WTC11 (cell line): Measurements from ENCODE around the gene SOSTDC1. TPM values are rescaled to one million over a fixed set of nuclear protein-coding genes. Genes with fewer than 3 reads are reported as not detected.
A peak's percentile ranks its signal among the peaks of the same experiment; 100 is the strongest.

Experiments used
- ATAC-seq: fragments of 200-7000 bp; cut with Tn5 transposase; 2 replicates; pipeline ENCODE4 v1.10.0; 2021; ENCODE audit warnings: mild to moderate bottlenecking, moderate library complexity
- CTCF ChIA-PET: fragments of 300-600 bp; sonication (Branson Sonifier 250); formaldehyde crosslinking; loops from one replicate; lab custom pipeline; 2021; ENCODE audit warnings: antibody characterized with exemption; lab: Charles Lee
- POLR2A ChIA-PET: fragments of 350-600 bp; sonication (Branson Sonifier 250); formaldehyde crosslinking; loops from one replicate; lab custom pipeline; 2021; ENCODE audit warnings: antibody characterized with exemption; lab: Charles Lee
- DNase-seq: peaks from one replicate; pipeline ENCODE4 v3.0.0; 2021; ENCODE audit warnings: low spot score
- H3K27ac Mint-ChIP-seq: 2 replicates; pipeline ENCODE4 v1.8.0; 2021; ENCODE audit warnings: mixed read lengths
- H3K27me3 Mint-ChIP-seq: 2 replicates; pipeline ENCODE4 v1.8.0; 2021; ENCODE audit warnings: low read depth, mild to moderate bottlenecking, moderate library complexity, mixed read lengths
- H3K36me3 Mint-ChIP-seq: 2 replicates; pipeline ENCODE4 v1.8.0; 2021; ENCODE audit warnings: mixed read lengths
- H3K4me1 Mint-ChIP-seq: 2 replicates; pipeline ENCODE4 v1.8.0; 2022; ENCODE audit warnings: mixed read lengths
- H3K4me3 Mint-ChIP-seq: 2 replicates; pipeline ENCODE4 v1.8.0; 2021; ENCODE audit warnings: mild to moderate bottlenecking, moderate library complexity, mixed read lengths
- H3K9me3 Mint-ChIP-seq: 2 replicates; pipeline ENCODE4 v1.8.0; 2021; ENCODE audit warnings: mixed read lengths
- EMX1 ChIP-seq: fragments of 250-450 bp; sonication (Bioruptor Pico); IDR thresholded peaks from 2 replicates; pipeline ENCODE4 v1.8.0; 2021; ENCODE audit warnings: mild to moderate bottlenecking
- FOXP1 ChIP-seq: sonication (generic); formaldehyde crosslinking; IDR thresholded peaks from 2 replicates; pipeline ENCODE4 v1.8.0; 2022; ENCODE audit warnings: missing genetic modification reagents, mild to moderate bottlenecking, moderate library complexity, borderline replicate concordance
- FOXP4 ChIP-seq: sonication (generic); formaldehyde crosslinking; IDR thresholded peaks from 2 replicates; pipeline ENCODE4 v1.8.0; 2022; ENCODE audit warnings: mild to moderate bottlenecking, missing genetic modification reagents
- GABPB1 ChIP-seq: sonication (generic); formaldehyde crosslinking; IDR thresholded peaks from 2 replicates; pipeline ENCODE4 v1.8.1; 2023; ENCODE audit warnings: mild to moderate bottlenecking, missing genetic modification reagents
- HMGXB4 ChIP-seq: sonication (generic); formaldehyde crosslinking; IDR thresholded peaks from 2 replicates; pipeline ENCODE4 v1.8.1; 2023; ENCODE audit warnings: mild to moderate bottlenecking, moderate library complexity, missing genetic modification reagents
- JUN ChIP-seq: sonication (generic); formaldehyde crosslinking; IDR thresholded peaks from 2 replicates; pipeline ENCODE4 v1.8.0; 2023; ENCODE audit warnings: mild to moderate bottlenecking, missing genetic modification reagents
- KAT7 ChIP-seq: sonication (generic); formaldehyde crosslinking; IDR thresholded peaks from 2 replicates; pipeline ENCODE4 v1.8.1; 2023; ENCODE audit warnings: missing genetic modification reagents, mild to moderate bottlenecking, borderline replicate concordance
- OVOL2 ChIP-seq: fragments of 250-450 bp; sonication (Bioruptor Pico); IDR thresholded peaks from 2 replicates; pipeline ENCODE4 v1.9.0; 2021; ENCODE audit warnings: mild to moderate bottlenecking, borderline replicate concordance
- PREB ChIP-seq: sonication (generic); formaldehyde crosslinking; IDR thresholded peaks from 2 replicates; pipeline ENCODE4 v1.8.1; 2022; ENCODE audit warnings: mild to moderate bottlenecking, missing genetic modification reagents, moderate library complexity, borderline replicate concordance
- TCF7 ChIP-seq: sonication (generic); formaldehyde crosslinking; IDR thresholded peaks from 2 replicates; pipeline ENCODE4 v1.8.0; 2022; ENCODE audit warnings: mild to moderate bottlenecking, low read depth, missing genetic modification reagents, moderate library complexity
- TP53 ChIP-seq: sonication (generic); formaldehyde crosslinking; IDR thresholded peaks from 2 replicates; pipeline ENCODE4 v1.8.1; 2023; ENCODE audit warnings: mild to moderate bottlenecking, missing genetic modification reagents
- ZBTB21 ChIP-seq: sonication (generic); formaldehyde crosslinking; IDR thresholded peaks from 2 replicates; pipeline ENCODE4 v1.8.1; 2023; ENCODE audit warnings: mild to moderate bottlenecking, missing genetic modification reagents, borderline replicate concordance
- ZNF423 ChIP-seq: fragments of 250-450 bp; sonication (Bioruptor Pico); IDR thresholded peaks from 2 replicates; pipeline ENCODE4 v2.1.2; 2022; ENCODE audit warnings: mild to moderate bottlenecking, moderate library complexity
- total RNA-seq: library from RNA; stranded (reverse); gene quantifications from 3 replicates; pipeline ENCODE4 v1.2.3, GENCODE V29; 2021
- TF ChIP-seq, protein P1 (sequence below): sonication (generic); formaldehyde crosslinking; IDR thresholded peaks from 2 replicates; pipeline ENCODE4 v1.8.0; 2022; ENCODE audit warnings: mild to moderate bottlenecking, missing genetic modification reagents
- TF ChIP-seq, protein P2 (sequence below): sonication (generic); formaldehyde crosslinking; IDR thresholded peaks from 2 replicates; pipeline ENCODE4 v1.8.0; 2022; ENCODE audit warnings: mild to moderate bottlenecking, missing genetic modification reagents
- TF ChIP-seq, protein P3 (sequence below): sonication (generic); formaldehyde crosslinking; IDR thresholded peaks from 2 replicates; pipeline ENCODE4 v1.8.0; 2022; ENCODE audit warnings: mild to moderate bottlenecking, missing genetic modification reagents
- TF ChIP-seq, protein P4 (sequence below): sonication (generic); formaldehyde crosslinking; IDR thresholded peaks from 2 replicates; pipeline ENCODE4 v1.8.1; 2023; ENCODE audit warnings: mild to moderate bottlenecking, missing genetic modification reagents, borderline replicate concordance
- TF ChIP-seq, protein P5 (sequence below): fragments of 250-450 bp; sonication (Bioruptor Pico); IDR thresholded peaks from 2 replicates; pipeline ENCODE4 v1.9.0; 2021; ENCODE audit warnings: mild to moderate bottlenecking

The SOSTDC1 gene
- total RNA-seq, 1 experiment from 2014 or later = 0.15 TPM

DNA sequence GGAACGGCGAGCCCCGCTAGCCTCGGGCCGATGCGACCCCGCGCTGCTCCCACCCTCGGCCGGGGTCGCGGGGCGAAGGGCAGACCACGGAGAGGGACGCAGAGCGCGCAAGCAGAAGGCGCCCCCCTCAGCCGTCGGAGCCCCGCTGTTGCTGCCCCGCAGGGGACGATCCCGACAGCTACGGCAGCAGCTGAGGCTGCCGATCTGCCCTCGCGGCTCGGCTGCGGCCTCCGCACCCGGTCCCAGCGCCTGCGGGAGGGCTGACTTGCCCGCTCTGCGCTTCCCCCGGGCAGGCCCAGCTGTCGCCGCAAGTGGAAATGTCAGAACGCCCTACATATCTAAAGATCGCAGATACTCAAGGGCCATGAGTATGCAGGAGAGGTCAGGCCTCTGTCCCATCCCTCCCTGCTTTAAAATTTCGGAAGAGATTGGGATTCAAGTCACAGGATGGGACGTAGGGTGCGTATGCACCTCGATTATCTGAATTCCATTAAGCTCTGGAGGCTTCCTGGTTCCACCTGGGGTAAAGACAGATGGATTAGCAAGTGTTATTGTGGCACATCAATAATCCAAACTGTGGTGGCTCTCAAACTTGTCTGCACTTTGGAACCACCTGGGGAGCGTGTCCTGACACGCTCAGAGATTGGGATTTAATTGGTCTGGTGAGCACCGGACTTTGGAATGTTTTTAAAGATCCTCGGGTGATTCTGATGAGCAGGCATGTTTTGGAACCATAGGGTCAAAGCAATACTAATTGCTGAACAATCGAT, 44.0 kb downstream of the SOSTDC1 start, which contains the start of gene CRPPA (continued):
- TF ChIP-seq TCF7 (CRISPR knock-in tag) (no peak), OVOL2 (CRISPR knock-in tag) (no peak)
- TF ChIP-seq, protein P1, sequence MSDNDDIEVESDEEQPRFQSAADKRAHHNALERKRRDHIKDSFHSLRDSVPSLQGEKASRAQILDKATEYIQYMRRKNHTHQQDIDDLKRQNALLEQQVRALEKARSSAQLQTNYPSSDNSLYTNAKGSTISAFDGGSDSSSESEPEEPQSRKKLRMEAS (CRISPR knock-in tag) = peak; percentile 54; the same call in 1 of the 2 replicates
- TF ChIP-seq, all 79 proteins: peak for 6

DNA sequence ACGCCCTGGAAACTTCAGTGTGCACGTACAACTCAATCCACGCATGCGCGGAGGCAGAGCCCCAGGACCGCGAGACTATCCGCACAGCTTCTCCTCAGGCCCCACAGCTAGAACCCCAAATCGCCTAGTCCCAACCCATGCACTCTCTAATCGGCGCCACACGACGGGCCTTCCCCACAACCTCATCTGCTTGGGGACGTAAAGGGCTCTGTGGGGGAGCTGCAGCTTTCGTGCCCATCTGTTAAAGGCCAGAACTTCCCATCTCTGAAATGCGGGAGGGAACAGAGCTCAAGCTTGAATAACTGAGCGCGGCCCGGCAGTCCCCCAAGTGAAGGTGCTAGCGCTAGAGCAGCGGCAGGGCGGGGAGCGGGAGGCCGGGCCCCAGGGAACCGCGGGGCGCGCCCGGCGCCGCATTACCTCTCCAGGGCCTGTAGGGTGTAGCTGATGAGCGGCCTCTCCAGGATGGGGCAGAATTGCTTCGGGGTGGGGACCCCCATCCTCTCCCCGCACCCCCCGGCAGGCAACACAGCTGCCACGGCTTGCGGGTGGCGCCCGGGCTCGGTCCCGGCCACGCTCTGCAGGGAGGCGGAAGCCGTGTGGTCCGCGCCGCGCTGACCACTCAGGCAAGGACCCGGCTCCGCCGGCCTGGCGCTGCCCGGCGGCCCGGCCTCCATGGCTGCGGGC, 44.7 kb downstream of the SOSTDC1 start:
- ATAC-seq = peak; percentile 89
- TF ChIP-seq EMX1 (CRISPR knock-in tag) = 0 out of 2 replicates have a peak, but pooled peaks have one; percentile 27
- TF ChIP-seq TP53 (CRISPR knock-in tag) = no peak
- 0 out of 2 replicates have a peak, but pooled peaks have one; percentile 13 for TF ChIP-seq ZNF423 (CRISPR knock-in tag)
- TF ChIP-seq GABPB1 (CRISPR knock-in tag) = 0 out of 2 replicates have a peak, but pooled peaks have one; percentile 20
- TF ChIP-seq, protein P2, sequence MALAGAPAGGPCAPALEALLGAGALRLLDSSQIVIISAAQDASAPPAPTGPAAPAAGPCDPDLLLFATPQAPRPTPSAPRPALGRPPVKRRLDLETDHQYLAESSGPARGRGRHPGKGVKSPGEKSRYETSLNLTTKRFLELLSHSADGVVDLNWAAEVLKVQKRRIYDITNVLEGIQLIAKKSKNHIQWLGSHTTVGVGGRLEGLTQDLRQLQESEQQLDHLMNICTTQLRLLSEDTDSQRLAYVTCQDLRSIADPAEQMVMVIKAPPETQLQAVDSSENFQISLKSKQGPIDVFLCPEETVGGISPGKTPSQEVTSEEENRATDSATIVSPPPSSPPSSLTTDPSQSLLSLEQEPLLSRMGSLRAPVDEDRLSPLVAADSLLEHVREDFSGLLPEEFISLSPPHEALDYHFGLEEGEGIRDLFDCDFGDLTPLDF (CRISPR knock-in tag) = no peak
- peak; percentile 78; the same call in 1 of the 2 replicates for TF ChIP-seq PREB (CRISPR knock-in tag)
- TF ChIP-seq HMGXB4 = peak; percentile 75; the same call in 1 of the 2 replicates
- TF ChIP-seq KAT7 (CRISPR knock-in tag) = 0 out of 2 replicates have a peak, but pooled peaks have one; percentile 66
- no peak for TF ChIP-seq JUN
- H3K4me3 Mint-ChIP-seq = peak overlapping the region; percentile 78
- peaks cover 27% of the 10 kb centered on the region for H3K27me3 Mint-ChIP-seq
- H3K4me1 Mint-ChIP-seq = peaks cover 16% of the 10 kb centered on the region
- no peaks in the 10 kb centered on the region for H3K9me3 Mint-ChIP-seq
- peak overlapping the region; percentile 32; the same call in 1 of the 2 replicates for H3K27ac Mint-ChIP-seq
- POLR2A ChIA-PET = interaction anchor here (0.5 to 1.3 kb wide), 6 partner anchors 44 to 303 kb away, joined by 3 to 5 read pairs (median 4); partner anchors contain the start of genes ANKMY2, BZW2 and SOSTDC1
- CTCF ChIA-PET = interaction anchor here (0.6 to 2.7 kb wide), 5 partner anchors 11 to 323 kb away, joined by 3 to 27 read pairs (median 5); no protein-coding TSS in a partner anchor
- DNase-seq = peak; percentile 76
- H3K36me3 Mint-ChIP-seq = no peaks in the 10 kb centered on the region

GRCh38 chr7:16420329-16420648, 45.2 kb downstream of the SOSTDC1 start:
- Mint-ChIP-seq H3K4me3 (peak overlapping the region; percentile 78), H3K9me3 (no peaks in the 10 kb centered on the region), H3K4me1 (peaks cover 16% of the 10 kb centered on the region), H3K36me3 (no peaks in the 10 kb centered on the region), H3K27ac (peak overlapping the region; percentile 32; the same call in 1 of the 2 replicates), H3K27me3 (peaks cover 27% of the 10 kb centered on the region)
- no peak for DNase-seq
- no peak for ATAC-seq
- POLR2A ChIA-PET = interaction anchor here (0.5 to 1.3 kb wide), 6 partner anchors 45 to 303 kb away, joined by 3 to 5 read pairs (median 4); partner anchors contain the start of genes ANKMY2, BZW2 and SOSTDC1
- CTCF ChIA-PET = interaction anchor here (0.6 to 2.7 kb wide), 5 partner anchors 11 to 323 kb away, joined by 3 to 27 read pairs (median 5); no protein-coding TSS in a partner anchor
- TF ChIP-seq, protein P3, sequence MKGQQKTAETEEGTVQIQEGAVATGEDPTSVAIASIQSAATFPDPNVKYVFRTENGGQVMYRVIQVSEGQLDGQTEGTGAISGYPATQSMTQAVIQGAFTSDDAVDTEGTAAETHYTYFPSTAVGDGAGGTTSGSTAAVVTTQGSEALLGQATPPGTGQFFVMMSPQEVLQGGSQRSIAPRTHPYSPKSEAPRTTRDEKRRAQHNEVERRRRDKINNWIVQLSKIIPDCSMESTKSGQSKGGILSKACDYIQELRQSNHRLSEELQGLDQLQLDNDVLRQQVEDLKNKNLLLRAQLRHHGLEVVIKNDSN (CRISPR knock-in tag) = no peak
- TF ChIP-seq FOXP1 (no peak), FOXP4 (CRISPR knock-in tag) (no peak), ZBTB21 (CRISPR knock-in tag) (no peak), GABPB1 (CRISPR knock-in tag) (no peak)
- TF ChIP-seq, protein P4, sequence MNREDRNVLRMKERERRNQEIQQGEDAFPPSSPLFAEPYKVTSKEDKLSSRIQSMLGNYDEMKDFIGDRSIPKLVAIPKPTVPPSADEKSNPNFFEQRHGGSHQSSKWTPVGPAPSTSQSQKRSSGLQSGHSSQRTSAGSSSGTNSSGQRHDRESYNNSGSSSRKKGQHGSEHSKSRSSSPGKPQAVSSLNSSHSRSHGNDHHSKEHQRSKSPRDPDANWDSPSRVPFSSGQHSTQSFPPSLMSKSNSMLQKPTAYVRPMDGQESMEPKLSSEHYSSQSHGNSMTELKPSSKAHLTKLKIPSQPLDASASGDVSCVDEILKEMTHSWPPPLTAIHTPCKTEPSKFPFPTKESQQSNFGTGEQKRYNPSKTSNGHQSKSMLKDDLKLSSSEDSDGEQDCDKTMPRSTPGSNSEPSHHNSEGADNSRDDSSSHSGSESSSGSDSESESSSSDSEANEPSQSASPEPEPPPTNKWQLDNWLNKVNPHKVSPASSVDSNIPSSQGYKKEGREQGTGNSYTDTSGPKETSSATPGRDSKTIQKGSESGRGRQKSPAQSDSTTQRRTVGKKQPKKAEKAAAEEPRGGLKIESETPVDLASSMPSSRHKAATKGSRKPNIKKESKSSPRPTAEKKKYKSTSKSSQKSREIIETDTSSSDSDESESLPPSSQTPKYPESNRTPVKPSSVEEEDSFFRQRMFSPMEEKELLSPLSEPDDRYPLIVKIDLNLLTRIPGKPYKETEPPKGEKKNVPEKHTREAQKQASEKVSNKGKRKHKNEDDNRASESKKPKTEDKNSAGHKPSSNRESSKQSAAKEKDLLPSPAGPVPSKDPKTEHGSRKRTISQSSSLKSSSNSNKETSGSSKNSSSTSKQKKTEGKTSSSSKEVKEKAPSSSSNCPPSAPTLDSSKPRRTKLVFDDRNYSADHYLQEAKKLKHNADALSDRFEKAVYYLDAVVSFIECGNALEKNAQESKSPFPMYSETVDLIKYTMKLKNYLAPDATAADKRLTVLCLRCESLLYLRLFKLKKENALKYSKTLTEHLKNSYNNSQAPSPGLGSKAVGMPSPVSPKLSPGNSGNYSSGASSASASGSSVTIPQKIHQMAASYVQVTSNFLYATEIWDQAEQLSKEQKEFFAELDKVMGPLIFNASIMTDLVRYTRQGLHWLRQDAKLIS (CRISPR knock-in tag) = no peak
- TF ChIP-seq, protein P5, sequence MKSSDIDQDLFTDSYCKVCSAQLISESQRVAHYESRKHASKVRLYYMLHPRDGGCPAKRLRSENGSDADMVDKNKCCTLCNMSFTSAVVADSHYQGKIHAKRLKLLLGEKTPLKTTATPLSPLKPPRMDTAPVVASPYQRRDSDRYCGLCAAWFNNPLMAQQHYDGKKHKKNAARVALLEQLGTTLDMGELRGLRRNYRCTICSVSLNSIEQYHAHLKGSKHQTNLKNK (CRISPR knock-in tag) = no peak
- TF ChIP-seq, all 79 proteins: peak for 0
